ENCODE measurements around the gene FEM1A. TPM values are rescaled to one million over a fixed set of nuclear protein-coding genes. Genes with fewer than 3 reads are reported as not detected.
"Not testable (repeated sequence)": the region's sequence is repeated elsewhere in the genome, so short reads cannot be mapped to it uniquely, and the experiment has no call there.

FEM1A gene
- total RNA-seq, 1 donor from 2014 or later = 16.2 TPM

DNA sequence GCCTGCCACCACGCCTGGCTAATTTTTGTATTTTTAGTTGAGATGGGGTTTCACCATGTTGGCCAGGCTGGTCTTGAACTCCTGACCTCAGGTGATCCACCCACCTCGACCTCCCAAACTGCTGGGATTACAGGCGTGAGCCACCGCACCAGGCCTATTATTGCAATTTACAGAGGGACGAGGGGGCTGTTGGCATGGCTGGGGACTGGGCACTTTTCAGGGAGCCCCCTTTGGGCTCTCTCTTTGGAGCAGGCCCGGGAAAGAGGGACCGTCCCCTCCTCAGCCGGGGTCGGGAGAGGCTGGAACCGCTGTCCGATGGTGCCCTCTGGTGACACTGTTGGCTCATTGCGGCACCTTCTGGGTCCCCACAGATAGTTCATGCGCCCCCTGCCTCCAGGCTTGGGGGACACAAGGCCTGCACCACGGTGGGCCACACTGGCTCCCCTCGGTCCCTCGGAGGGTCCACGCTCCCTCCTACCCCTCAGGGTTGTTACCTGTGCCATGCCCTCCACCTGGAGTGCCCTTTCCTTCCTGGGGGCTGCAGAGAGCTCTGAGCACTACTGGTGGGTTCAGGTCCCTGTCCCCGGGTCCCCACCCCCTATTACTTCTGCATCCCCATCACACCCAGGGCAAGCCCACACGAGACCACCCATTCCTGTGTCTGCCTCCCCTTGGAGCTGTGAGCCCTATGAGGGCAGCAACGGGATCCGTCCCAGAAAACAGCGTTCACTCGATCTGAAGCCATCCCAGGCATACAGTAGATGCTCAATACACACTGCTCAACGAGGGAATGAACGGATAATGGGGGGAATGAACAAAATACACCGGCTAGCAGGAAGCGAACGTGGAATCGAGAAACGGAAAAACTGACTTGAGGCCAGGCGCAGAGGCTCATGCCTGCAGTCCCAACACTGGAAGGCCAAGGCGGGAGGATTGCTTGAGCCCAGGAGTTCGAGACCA, 12.5 kb downstream of the FEM1A start:
- no peak for DNase-seq (ENCODE audit: extremely low spot score in 2 of 2)
- no peak overlapping the region for H3K4me3 ChIP-seq
- intact Hi-C loops (cut with DNase I) = no loop called here
- no peaks in the 10 kb centered on the region for H3K36me3 ChIP-seq
- H3K27me3 ChIP-seq = no peaks in the 10 kb centered on the region
- no peaks in the 10 kb centered on the region for H3K9me3 ChIP-seq
- peaks cover 14% of the 10 kb centered on the region for H3K4me1 ChIP-seq
- no peak overlapping the region for H3K27ac ChIP-seq
- TF ChIP-seq POLR2AphosphoS5 (IDR thresholded peaks at IDR 0.05; ENCODE audit: insufficient read depth in 1 of 2, low read depth in 1 of 2) = no peak
- no peak for TF ChIP-seq POLR2A (IDR thresholded peaks at IDR 0.05)
- TF ChIP-seq, protein P1, sequence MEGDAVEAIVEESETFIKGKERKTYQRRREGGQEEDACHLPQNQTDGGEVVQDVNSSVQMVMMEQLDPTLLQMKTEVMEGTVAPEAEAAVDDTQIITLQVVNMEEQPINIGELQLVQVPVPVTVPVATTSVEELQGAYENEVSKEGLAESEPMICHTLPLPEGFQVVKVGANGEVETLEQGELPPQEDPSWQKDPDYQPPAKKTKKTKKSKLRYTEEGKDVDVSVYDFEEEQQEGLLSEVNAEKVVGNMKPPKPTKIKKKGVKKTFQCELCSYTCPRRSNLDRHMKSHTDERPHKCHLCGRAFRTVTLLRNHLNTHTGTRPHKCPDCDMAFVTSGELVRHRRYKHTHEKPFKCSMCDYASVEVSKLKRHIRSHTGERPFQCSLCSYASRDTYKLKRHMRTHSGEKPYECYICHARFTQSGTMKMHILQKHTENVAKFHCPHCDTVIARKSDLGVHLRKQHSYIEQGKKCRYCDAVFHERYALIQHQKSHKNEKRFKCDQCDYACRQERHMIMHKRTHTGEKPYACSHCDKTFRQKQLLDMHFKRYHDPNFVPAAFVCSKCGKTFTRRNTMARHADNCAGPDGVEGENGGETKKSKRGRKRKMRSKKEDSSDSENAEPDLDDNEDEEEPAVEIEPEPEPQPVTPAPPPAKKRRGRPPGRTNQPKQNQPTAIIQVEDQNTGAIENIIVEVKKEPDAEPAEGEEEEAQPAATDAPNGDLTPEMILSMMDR (IDR thresholded peaks at IDR 0.05) = peak; percentile 10 to 76 (median 55)

- DNase-seq (ENCODE audit: extremely low spot score in 2 of 2); H3K36me3 ChIP-seq; H3K27ac ChIP-seq; intact Hi-C loops (cut with DNase I); H3K9me3 ChIP-seq; H3K27me3 ChIP-seq; H3K4me3 ChIP-seq: not testable (repeated sequence)
- H3K4me1 ChIP-seq = peaks cover 12% of the 10 kb centered on the region
These were observed 13.6 kb downstream of the FEM1A start for GRCh38 chr19:4805140-4805539.

DNA sequence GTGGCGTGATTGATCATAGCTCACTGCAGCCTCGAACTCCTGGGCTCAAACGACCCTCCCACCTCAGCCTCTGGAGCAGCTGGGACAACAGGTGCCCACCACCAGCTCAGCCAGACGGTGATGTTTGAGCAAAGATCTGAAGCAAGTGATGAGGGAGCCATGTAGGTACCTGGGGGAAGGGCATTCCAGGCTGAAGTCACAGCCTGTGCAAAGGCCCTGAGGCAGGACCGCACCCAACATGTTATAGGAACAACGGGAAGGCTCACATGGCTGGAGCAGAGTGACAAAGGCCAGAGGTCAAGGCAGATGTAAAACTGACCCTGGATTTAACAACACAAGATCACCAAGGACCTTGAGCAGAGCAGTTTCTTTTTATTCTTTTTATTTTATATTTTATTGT, 14.8 kb downstream of the FEM1A start:
- Histone ChIP-seq H3K9me3 (no peaks in the 10 kb centered on the region), H3K27me3 (no peaks in the 10 kb centered on the region), H3K27ac (no peak overlapping the region), H3K4me3 (no peak overlapping the region), H3K4me1 (peaks cover 3% of the 10 kb centered on the region), H3K36me3 (no peaks in the 10 kb centered on the region)
- intact Hi-C loops (cut with DNase I) = no loop called here
- TF ChIP-seq, protein P1 (IDR thresholded peaks at IDR 0.05) = no peak
- TF ChIP-seq POLR2AphosphoS5 (IDR thresholded peaks at IDR 0.05; ENCODE audit: insufficient read depth in 1 of 2, low read depth in 1 of 2) (no peak), POLR2A (IDR thresholded peaks at IDR 0.05) (no peak)
- DNase-seq (ENCODE audit: extremely low spot score in 2 of 2) = no peak

DNA sequence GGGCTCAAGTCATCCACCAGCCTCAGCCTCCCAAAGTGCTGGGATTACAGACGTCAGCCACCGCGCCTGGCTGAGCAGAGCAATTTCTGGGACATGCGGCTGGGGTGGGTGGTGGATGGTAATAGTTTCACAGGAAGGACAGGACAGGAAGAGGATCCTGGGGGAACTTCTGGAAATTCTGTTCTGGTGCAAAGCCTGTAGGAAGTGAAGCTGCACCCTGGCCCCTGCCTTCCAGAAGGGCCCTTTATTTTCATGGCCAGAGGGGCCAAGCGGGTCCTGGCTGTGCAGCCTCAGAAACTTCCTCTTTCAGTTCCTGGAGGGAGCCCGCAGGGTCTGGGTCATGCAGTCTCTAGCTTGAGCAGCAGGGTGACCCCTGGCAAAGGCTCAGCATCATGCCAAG, 15.7 kb downstream of the FEM1A start:
- no peaks in the 10 kb centered on the region for H3K27me3 ChIP-seq
- peaks cover 4% of the 10 kb centered on the region for H3K4me1 ChIP-seq
- no peak overlapping the region for H3K4me3 ChIP-seq
- H3K27ac ChIP-seq = no peak overlapping the region
- DNase-seq (ENCODE audit: extremely low spot score in 2 of 2) = no peak
- no peaks in the 10 kb centered on the region for H3K36me3 ChIP-seq
- intact Hi-C loops (cut with DNase I) = no loop called here
- no peaks in the 10 kb centered on the region for H3K9me3 ChIP-seq
- TF ChIP-seq POLR2A (IDR thresholded peaks at IDR 0.05) (no peak), POLR2AphosphoS5 (IDR thresholded peaks at IDR 0.05; ENCODE audit: insufficient read depth in 1 of 2, low read depth in 1 of 2) (no peak)
- TF ChIP-seq, protein P1 (IDR thresholded peaks at IDR 0.05) = no peak

- Histone ChIP-seq H3K27ac (peak overlapping the region; percentile 82), H3K36me3 (peaks cover 0 to 3% of the 10 kb centered on the region in 2 donors), H3K4me1 (peaks cover 25% of the 10 kb centered on the region), H3K9me3 (no peaks in the 10 kb centered on the region), H3K27me3 (no peaks in the 10 kb centered on the region), H3K4me3 (no peak overlapping the region)
- intact Hi-C loops (cut with DNase I) = loop anchor here (2.0 to 5.0 kb wide), 3 partner anchors 41 to 225 kb away; no protein-coding TSS in a partner anchor
- DNase-seq (ENCODE audit: extremely low spot score in 2 of 2) = no peak
- TF ChIP-seq, protein P1 (IDR thresholded peaks at IDR 0.05) = peak; percentile 64 to 86 (median 75)
- TF ChIP-seq POLR2AphosphoS5 (IDR thresholded peaks at IDR 0.05; ENCODE audit: insufficient read depth in 1 of 2, low read depth in 1 of 2) = no peak
These were observed 20.0 kb downstream of the FEM1A start for GRCh38 chr19:4811328-4812131.
